GM18505 (cell line): Measurements from ENCODE around the gene PHACTR1.
"Not testable (repeated sequence)": the region's sequence is repeated elsewhere in the genome, so short reads cannot be mapped to it uniquely, and the experiment has no call there.

Source experiments
- ATAC-seq: cut with Tn5 transposase; IDR thresholded peaks from one replicate; pipeline ENCODE4 v1.9.1; 2021; ENCODE audit not compliant: unreplicated experiment
- POLR2A ChIP-seq: IDR thresholded peaks from 4 replicates; pipeline ENCODE4 v1.6.1; 2011; ENCODE audit warnings: borderline replicate concordance; ENCODE audit not compliant: insufficient read depth, insufficient read length; ENCODE audit errors: extremely low read depth

Gene PHACTR1

DNA sequence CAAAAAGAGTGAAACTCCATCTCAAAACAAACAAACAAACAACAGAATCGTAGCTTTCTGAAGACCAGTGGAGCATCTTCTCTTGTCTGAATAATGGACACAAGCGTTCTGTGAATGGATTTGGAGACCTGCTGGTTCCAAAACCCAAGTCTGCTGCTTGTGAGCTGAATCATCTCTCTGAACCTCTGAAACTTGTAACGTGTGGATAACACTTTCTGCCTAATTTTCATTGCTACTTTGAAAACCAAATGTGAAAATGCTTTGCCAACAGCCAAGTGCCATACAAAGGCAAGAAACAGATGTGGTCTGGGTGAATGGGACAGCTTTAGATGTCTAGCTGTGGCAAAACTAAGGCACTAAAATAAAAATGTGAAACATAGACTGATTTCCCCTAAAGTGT, 44.3 kb downstream of the PHACTR1 start:
- no peak for TF ChIP-seq POLR2A
- ATAC-seq: no peak

GRCh38 chr6:12761376-12762115, 45.0 kb downstream of the PHACTR1 start:
- no peak for ATAC-seq
- no peak for TF ChIP-seq POLR2A

GRCh38 chr6:12762731-12763434, 46.3 kb downstream of the PHACTR1 start:
- ATAC-seq: not testable (repeated sequence)

- TF ChIP-seq POLR2A: no peak
- ATAC-seq: no peak
Measured at GRCh38 chr6:12766365-12766764, 49.8 kb downstream of the PHACTR1 start.

GRCh38 chr6:12767016-12767415, 50.4 kb downstream of the PHACTR1 start:
- no peak for ATAC-seq
- TF ChIP-seq POLR2A: no peak

DNA sequence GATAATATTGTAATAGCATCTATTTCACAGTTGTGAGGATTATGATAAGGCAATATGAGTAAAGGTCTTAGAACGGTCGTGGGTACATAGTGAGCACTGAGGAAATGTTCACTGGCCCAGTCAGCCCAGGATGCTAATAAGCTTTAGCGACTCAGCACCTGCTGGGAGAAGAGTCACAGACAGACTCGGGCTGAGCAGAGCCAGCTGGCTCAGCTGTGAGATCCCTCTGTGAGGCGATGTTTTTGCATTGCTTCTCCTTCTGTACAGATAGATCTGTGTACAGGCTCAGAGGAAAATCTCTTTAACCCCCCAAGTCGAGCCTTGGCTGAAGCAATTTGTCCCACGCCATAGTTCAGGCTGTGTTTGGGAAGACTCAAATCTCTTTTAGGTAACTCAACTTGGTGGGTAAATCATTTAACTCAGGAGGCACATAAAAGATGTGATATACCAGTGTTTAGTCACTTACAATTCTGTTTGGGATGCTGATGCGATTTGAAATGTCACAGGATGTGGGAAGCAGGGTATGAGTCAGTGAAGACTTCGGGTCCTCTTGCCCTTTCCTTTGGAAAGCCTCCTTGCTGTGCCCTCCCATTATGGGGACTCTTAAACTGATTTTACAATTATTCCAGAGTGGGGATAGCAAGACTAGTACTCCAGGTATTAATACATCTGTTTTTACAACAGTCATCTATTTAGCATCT, 53.1 kb downstream of the PHACTR1 start:
- ATAC-seq: no peak
- no peak for TF ChIP-seq POLR2A

DNA sequence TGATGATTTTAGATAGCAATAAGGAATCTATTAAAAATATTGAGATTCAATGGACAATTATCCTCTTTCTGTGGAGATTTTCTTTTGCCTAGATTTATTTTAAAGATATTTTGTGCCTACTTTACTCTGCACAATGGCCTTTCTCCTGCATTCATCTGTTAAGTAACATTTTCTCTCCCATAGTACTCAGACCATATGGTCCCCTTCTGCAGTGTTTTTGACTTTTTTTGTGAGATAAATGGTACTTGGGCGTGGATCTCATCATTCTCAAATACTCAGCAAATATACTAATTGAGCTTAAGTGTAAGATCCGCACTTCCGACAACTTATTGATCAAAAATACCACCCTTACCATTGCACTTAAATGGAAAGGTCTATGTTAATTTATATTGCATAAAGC, 55.8 kb downstream of the PHACTR1 start:
- TF ChIP-seq POLR2A: no peak
- no peak for ATAC-seq

DNA sequence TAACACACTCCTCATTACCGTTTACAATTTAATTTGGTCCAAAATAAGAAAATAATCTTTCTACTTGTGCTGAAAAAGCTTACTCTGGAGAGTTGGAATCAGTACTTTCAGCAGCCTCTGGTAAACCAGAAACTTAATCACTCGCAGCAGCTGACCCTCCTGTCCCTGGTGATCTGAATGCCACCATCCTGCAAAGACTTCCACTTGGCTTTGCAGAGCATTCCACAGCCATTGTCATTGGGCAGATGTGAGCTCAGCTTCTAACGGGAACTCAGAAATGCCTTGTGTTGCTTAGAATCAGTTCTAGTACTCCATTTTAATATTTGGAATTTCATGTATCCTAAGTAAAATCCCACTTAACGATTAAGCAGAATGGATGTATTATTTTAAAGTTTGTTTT, 59.7 kb downstream of the PHACTR1 start:
- no peak for ATAC-seq

DNA sequence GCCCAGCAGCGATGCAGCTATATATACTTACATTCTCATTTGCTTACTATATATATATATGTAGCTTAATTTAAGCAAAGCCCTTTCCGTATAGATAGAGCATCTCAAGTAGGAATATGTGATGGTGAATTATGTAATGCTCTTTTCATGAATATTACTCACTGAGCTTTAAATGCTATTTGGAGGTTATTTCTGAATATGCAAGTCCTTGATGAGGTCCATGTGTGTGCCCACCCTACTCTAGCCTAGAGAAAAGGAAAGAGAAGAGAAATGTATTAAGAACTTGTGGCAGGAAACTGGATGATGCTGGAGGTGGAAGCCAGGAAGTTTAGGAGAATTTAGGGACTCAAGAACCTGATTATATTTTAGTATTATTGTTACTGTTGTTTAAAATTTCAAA, 63.2 kb downstream of the PHACTR1 start:
- no peak for TF ChIP-seq POLR2A

More for the DNA sequence above, 59.7 kb downstream of the PHACTR1 start:
- TF ChIP-seq POLR2A: no peak

GRCh38 chr6:12782136-12782535, 65.6 kb downstream of the PHACTR1 start:
- no peak for TF ChIP-seq POLR2A
- no peak for ATAC-seq

More for the DNA sequence above, 63.2 kb downstream of the PHACTR1 start:
- ATAC-seq: no peak

GRCh38 chr6:12785301-12785700, 68.7 kb downstream of the PHACTR1 start:
- TF ChIP-seq POLR2A: no peak
- no peak for ATAC-seq

DNA sequence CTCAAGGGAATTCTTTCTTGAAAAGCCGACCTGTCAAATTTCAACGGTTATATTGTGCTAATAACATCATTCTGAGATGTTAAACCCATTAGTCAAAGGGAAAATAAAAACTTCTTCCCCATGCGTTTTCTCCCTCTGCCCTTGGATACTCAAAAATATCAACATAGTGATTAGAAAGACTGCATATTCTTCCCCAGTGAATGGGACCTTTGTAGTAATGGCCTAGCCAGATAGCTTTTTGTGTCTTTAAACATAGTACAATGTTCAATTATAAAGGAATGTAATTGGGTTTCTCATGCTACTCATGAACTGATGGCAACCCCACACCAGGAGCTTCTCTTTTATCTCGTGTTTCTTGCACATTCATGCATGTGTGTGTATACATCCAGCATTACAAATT, 69.4 kb downstream of the PHACTR1 start:
- ATAC-seq: no peak
- no peak for TF ChIP-seq POLR2A

- no peak for ATAC-seq
- TF ChIP-seq POLR2A: no peak
Measured at GRCh38 chr6:12791371-12791770, 74.8 kb downstream of the PHACTR1 start.

DNA sequence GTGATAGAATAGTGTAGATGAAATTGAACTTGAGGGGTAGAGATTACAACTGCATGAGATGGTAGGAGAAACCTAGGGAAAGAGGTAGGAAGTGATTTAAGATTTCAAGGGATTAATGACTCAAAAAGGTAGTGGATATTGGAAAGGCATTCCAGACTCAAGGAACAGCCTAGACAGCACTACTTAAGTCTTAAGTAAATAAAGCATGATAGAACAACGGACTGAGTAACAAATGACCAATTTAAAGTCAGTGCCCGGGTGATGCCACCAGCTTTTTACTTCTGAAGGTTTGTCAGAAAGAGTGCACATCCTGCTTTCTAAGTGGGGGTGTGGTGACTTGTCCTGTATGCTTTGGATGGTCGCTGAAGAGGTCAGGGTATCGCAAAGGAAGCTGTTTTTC, 81.8 kb downstream of the PHACTR1 start:
- no peak for ATAC-seq
- TF ChIP-seq POLR2A: no peak
